SH-SY5Y (cell line): ENCODE data around the gene ZBTB20.

ENCODE experiments used
- GATA2 ChIP-seq: IDR thresholded peaks from 2 replicates; pipeline ENCODE4 v1.6.1; 2011; ENCODE audit warnings: mild to moderate bottlenecking, low read depth, low read length
- GATA3 ChIP-seq: IDR thresholded peaks from 2 replicates; pipeline ENCODE4 v1.6.1; 2011; ENCODE audit warnings: low read depth, mild to moderate bottlenecking, low read length, moderate library complexity

GRCh38 chr3:114675104-114675503, 472.0 kb downstream of the ZBTB20 start:
- TF ChIP-seq GATA2 (no peak), GATA3 (no peak)
